SH-SY5Y (cell line): Measurements from ENCODE around the gene KRT36.

Experiments used
- GATA2 ChIP-seq: IDR thresholded peaks from 2 replicates; pipeline ENCODE4 v1.6.1; 2011; ENCODE audit warnings: mild to moderate bottlenecking, low read depth, low read length
- GATA3 ChIP-seq: IDR thresholded peaks from 2 replicates; pipeline ENCODE4 v1.6.1; 2011; ENCODE audit warnings: low read depth, mild to moderate bottlenecking, low read length, moderate library complexity

DNA sequence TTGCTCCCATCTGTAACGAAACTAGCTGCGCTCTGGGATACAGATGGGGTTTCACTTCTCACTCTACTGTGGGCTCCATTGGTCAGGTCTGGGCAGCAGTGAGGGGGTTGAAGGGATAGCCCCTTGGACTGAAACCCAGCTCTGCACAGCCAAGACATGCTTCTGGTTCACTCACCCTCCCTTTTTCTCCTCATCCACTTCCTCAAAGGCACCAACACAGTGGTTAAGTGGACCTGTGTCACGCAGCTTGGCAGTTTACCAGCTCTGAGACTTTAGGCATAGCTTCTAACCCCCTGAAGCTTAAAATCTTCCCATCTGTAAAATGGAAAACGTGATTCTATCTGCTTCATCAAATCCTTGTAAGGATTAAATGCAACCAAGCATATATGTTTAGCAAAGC lies 37.4 kb downstream of the KRT36 start:
- no peak for TF ChIP-seq GATA3
- no peak for TF ChIP-seq GATA2
